ENCODE measurements around the gene ZNF324B.
A peak's percentile ranks its signal among the peaks of the same experiment; 100 is the strongest.
"Not testable (repeated sequence)": the region's sequence is repeated elsewhere in the genome, so short reads cannot be mapped to it uniquely, and the experiment has no call there.

ZNF324B gene

GRCh38 chr19:58451358-58452101 lies at the start of gene ZNF324B:
ZNF324B (plus strand) TSS chr19:58451622; CDS start chr19:58453702, 2,080 bp downstream.
- FAIRE-seq = peak; percentile 95
- peak; percentile 98 for DNase-seq (ENCODE audit: insufficient read length, low spot score)

GRCh38 chr19:58401840-58402421 lies 49.5 kb upstream of the ZNF324B start:
- DNase-seq (ENCODE audit: insufficient read length, low spot score) (no peak), FAIRE-seq (no peak)

- not testable (repeated sequence) for FAIRE-seq; DNase-seq (ENCODE audit: insufficient read length, low spot score)
Observed at GRCh38 chr19:58403920-58404478, 47.4 kb upstream of the ZNF324B start.

GRCh38 chr19:58406818-58407657 lies 44.4 kb upstream of the ZNF324B start:
- DNase-seq (ENCODE audit: insufficient read length, low spot score) = no peak
- no peak for FAIRE-seq

DNA sequence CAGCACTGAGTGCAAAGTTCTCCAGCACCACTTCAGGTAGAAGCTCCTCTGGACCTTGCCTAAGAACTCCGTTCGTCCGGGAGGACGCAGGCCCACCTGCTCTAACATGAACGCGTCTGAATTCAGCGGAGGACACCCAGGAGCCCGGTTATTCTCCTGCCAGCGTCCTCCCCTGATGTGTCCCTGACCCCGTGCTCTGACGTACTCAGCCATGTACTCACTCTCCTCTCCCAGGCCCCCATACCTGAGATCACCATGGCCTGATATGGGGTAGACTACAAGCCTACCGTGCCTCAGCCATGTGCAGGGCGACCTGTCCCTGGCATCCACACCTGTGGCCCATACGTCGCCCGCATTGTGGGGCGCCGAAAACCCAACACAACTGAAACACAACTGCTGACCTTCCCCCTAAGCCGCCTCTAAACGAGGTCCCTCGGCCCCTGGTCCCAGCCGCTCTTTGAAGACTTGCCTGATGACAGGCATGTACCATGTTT lies 43.7 kb upstream of the ZNF324B start:
- DNase-seq (ENCODE audit: insufficient read length, low spot score) (no peak), FAIRE-seq (no peak)

DNA sequence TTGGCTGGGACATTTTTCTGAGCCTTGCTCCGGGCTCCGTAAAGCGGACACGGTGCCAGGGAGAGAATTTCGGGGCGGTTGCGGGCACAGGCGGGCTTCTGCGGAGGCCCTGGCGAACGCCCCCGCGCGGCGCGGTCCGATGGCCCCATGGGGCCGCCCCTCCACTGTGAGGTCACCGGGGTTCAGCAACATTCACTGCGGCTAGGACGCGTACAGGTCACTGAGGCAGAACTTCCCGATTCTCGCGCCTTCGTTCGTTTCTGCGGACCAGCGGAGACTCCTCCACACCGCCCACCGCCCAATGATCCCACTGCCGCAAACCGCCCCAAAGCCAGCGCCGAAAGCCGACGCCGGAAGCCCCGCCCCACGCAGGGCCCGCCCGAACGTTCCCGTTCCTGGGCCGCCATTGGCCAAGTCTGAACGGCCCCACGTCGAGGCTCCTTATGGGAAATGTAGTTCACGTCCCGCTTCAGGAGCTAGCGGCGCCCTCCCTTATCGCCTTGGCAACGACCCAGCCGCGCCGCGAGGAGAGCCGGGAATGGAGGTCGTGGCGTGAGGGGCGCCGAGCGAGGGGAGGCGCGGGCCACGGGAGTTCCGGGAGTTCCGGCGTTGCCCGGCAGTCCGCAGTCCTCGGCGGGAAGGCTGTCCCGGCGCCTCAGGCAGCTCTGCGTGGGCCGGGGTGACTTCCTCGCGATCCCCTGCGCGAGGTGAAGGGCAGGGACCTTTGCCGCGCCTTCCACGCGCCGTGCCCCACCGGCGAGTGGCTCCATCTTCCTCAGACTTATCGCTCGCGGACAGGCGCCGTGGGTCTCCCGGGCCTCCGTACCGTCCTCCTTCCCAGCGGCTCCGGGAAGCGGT lies 43.0 kb upstream of the ZNF324B start, which contains the start of gene ZNF584:
ZNF584 (plus strand) TSS at position 498 of the 858 bp plus-strand sequence. CDS start 499 bp downstream, outside the sequence.
- FAIRE-seq (peak; percentile 91), DNase-seq (ENCODE audit: insufficient read length, low spot score) (peak; percentile 97)

- DNase-seq (ENCODE audit: insufficient read length, low spot score) (no peak), FAIRE-seq (no peak)
Observed at GRCh38 chr19:58409010-58409790, 42.2 kb upstream of the ZNF324B start.

- DNase-seq (ENCODE audit: insufficient read length, low spot score) (no peak), FAIRE-seq (no peak)
Observed at GRCh38 chr19:58416604-58417003, 34.8 kb upstream of the ZNF324B start.

DNA sequence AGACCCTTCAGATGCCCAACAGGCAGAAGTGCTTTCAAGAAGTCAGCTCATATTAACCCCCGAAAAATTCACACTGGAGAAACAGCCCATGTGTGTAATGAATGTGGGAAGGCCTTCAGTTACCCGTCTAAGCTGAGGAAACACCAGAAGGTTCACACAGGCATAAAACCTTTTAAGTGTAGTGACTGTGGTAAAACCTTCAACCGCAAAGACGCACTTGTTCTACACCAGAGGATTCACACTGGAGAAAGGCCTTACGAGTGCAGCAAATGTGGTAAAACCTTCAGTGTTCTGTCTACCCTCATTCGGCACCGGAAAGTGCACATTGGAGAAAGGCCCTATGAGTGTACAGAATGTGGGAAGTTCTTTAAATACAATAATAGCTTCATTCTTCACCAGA lies 34.4 kb upstream of the ZNF324B start:
- DNase-seq (ENCODE audit: insufficient read length, low spot score) = no peak
- FAIRE-seq = no peak

DNA sequence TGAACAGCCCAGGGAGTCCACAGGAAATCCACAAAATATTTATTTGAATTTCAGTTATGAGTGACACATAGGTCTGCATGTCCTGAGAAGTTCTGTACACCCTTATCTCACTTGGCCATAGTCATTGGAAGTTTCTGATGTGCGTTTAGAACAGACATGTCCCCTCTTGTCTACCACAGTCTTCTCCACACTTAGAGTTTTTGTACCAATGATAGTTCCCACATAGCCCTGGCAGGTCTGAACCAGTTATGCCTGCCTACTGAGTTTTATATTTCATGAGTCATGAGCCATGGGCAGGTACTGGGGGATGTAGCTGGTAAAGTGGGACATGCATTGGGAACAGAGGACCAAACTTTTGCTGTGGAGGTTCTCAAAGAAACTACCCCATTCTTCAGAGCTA lies 22.8 kb upstream of the ZNF324B start:
- no peak for FAIRE-seq

DNA sequence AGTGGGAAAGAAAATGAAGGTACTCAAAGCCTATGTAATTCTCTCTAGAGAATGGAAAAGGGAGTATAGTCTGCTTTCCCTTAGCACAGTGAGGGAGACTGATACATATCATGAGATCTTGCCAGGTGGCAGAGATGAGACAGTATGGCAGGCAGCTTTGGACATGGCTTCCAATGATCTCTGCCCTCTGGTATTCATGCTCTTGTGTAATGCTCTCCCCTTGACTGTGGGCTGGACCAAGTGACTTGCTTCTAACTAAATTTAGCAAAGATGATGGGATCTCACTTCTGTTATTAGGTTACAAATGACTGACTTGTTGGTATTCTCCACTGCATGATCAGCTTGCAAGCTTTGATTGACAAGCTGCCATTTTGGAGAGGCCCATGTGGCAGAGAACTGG lies 21.7 kb upstream of the ZNF324B start:
- DNase-seq (ENCODE audit: insufficient read length, low spot score) (no peak), FAIRE-seq (no peak)

More for the DNA sequence above, 22.8 kb upstream of the ZNF324B start:
- DNase-seq (ENCODE audit: insufficient read length, low spot score) = no peak

GRCh38 chr19:58434217-58434616 lies 17.2 kb upstream of the ZNF324B start:
- FAIRE-seq (no peak), DNase-seq (ENCODE audit: insufficient read length, low spot score) (no peak)

DNA sequence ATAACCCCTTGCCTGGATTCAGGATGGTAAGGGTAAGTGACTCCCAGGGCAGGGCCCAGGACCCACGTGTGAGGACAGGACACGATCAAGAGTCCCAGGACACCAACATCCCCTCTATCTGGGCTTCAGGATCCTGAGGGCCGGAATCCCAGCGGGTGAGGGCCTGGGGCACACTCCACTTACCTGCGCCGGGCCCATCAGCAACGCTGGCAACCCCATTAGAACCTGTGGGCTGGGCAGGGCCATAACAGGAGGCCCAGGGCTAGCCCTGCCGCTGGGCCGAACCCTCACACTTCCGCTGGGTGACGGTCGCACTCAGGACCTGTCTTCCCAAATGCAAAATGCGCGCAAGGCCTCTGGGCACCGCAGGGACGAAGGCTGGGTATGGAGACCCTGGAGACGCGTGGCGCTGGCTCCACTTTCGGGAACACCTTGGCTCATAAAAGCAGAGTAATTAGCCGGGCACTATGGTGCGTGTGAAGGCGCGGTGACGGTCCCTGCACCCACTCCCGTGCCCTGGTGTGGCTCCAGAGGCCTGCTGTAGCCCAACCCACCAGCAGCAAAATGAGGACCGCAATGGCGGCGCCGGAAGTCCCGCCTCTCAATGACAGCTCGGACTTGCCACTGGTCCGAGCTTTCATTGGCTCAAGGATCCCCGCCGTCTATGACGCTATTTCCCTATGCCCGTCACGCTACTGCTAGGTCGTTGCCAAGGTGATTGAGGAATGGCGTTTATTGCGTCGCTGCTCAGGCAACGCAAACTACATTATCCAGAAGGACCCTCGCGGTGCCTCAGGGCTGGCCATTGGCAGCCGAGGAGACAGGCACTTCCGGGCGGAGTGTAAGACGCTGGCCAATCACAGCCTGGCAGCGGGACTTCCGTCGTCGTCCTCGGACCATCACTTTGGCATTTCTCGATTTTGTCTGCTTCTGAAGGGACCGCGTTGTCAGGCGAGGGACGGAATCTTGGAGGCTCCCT lies 11.6 kb upstream of the ZNF324B start, which contains the start of gene ZNF132:
ZNF132 (minus strand) TSS at position 578 of the 979 bp plus-strand sequence; CDS start at position 246, 332 bp downstream.
- FAIRE-seq = peak; percentile 100
- peak; percentile 95 for DNase-seq (ENCODE audit: insufficient read length, low spot score)

GRCh38 chr19:58440556-58440955 lies 10.9 kb upstream of the ZNF324B start:
- no peak for FAIRE-seq
- DNase-seq (ENCODE audit: insufficient read length, low spot score) = no peak

DNA sequence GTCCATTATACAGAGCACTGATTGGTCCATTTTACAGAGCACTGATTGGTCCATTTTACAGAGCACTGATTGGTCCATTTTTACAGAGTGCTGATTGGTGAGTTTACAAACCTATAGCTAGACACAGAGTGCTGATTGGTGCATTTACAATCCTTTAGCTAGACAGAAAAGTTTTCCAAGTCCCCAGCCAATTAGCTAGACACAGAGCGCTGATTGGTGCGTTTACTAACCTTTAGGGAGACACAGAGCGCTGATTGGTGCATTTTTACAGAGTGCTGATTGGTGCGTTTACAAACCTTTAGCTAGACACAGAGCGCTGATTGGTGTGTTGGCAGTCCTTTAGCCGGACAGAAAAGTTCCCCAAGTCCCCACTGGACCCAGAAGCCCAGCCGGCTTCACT lies 8.4 kb upstream of the ZNF324B start:
- not testable (repeated sequence) for DNase-seq (ENCODE audit: insufficient read length, low spot score); FAIRE-seq

DNA sequence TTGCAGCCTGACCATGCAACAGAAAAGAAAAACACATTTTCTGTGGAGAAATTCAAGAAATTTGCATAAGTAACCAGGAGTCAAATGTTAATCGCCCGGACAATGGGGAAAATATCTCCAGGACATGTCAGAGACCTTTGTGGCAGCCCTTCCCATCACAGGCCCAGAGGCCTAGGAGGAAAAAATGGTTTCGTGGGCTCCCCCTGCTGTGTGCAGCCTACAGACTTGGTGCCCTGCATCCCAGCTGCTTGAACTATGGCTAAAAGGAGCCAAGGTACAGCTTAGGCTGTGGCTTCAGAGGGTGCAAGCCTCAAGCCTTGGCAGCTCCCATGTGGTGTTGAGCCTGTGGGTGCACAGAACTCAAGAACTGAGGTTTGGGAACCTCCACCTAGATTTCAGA lies 2.6 kb upstream of the ZNF324B start:
- not testable (repeated sequence) for DNase-seq (ENCODE audit: insufficient read length, low spot score)

GRCh38 chr19:58449980-58450379 lies 1.4 kb upstream of the ZNF324B start:
- not testable (repeated sequence) for FAIRE-seq; DNase-seq (ENCODE audit: insufficient read length, low spot score)

More for the DNA sequence above, 2.6 kb upstream of the ZNF324B start:
- FAIRE-seq = not testable (repeated sequence)
